Astrocyte of the cerebellum (primary cell): Measurements from ENCODE around the gene PPDPF.

Experiments
- DNase-seq: peaks from one replicate; pipeline ENCODE4 v3.0.0-alpha.2; 2011; ENCODE audit warnings: low read depth
- H3K4me3 ChIP-seq: 2 replicates; pipeline ENCODE4 v1.5.1; 2011; ENCODE audit warnings: mild to moderate bottlenecking, low read depth, low read length, moderate library complexity
- in situ Hi-C: cut with HindIII; loops from 2 replicates; pipeline ENCODE4 v1.10.0; 2017; ENCODE audit warnings: low sequenced_read_pairs
- TF ChIP-seq, protein P1 (sequence below): IDR thresholded peaks from 2 replicates; pipeline ENCODE4 v1.5.1; 2012; ENCODE audit warnings: low read length, low read depth, moderate library complexity, mild to moderate bottlenecking; ENCODE audit errors: missing control alignments

PPDPF gene

DNA sequence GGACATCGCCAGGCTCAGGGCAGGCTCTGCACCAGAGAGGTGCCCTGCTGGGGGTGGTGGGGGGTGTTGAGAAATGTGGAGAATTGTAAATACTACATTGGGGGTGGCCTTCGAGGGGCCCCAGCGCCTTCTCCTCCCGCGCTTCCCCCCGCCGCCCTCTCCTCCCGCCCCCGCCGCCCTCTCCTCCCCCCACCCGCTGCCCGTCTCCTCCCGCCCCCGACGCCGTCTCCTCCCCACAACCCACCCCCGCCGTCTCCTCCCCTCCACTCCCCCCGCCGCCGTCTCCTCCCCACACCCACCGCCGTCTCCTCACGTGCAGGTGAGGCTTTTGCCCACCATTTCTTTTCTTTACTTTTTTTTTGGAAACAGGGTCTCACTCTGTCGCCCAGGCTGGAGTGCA lies 28.5 kb downstream of the PPDPF start:
- TF ChIP-seq, protein P1, sequence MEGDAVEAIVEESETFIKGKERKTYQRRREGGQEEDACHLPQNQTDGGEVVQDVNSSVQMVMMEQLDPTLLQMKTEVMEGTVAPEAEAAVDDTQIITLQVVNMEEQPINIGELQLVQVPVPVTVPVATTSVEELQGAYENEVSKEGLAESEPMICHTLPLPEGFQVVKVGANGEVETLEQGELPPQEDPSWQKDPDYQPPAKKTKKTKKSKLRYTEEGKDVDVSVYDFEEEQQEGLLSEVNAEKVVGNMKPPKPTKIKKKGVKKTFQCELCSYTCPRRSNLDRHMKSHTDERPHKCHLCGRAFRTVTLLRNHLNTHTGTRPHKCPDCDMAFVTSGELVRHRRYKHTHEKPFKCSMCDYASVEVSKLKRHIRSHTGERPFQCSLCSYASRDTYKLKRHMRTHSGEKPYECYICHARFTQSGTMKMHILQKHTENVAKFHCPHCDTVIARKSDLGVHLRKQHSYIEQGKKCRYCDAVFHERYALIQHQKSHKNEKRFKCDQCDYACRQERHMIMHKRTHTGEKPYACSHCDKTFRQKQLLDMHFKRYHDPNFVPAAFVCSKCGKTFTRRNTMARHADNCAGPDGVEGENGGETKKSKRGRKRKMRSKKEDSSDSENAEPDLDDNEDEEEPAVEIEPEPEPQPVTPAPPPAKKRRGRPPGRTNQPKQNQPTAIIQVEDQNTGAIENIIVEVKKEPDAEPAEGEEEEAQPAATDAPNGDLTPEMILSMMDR: no peak
- in situ Hi-C loops: no loop called here
- no peak overlapping the region for H3K4me3 ChIP-seq
- DNase-seq: no peak

DNA sequence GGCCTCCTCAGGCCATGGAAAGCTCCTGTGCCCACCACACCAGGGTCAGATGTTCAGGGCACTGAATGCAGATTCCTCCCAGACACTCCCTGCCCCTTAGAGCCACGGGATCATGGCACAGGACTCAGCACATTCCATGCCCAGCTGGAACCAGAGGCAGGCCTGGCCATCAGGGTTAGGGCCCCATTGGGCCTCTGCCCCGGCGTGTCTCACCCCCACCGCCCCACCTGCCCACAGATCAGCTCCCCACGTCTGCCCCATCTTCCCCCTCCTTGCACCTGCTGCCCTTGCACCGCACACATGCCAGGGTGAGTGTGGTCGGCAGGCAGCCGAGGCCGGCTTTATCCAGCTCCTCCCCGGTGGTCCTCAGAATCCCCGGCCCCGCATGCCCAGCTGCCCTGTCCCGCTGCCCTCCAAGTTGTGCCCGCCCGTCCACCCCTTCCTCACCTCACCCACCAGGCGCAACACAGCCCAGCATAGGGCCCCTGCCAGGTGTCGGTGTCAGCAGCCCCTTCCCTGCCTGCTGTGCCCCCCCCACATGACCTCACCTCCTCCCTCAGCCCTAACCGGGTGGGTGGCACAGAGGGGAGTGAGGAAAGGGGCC lies 29.2 kb downstream of the PPDPF start:
- H3K4me3 ChIP-seq: no peak overlapping the region
- in situ Hi-C loops: no loop called here
- DNase-seq: no peak
- TF ChIP-seq, protein P1: no peak

DNA sequence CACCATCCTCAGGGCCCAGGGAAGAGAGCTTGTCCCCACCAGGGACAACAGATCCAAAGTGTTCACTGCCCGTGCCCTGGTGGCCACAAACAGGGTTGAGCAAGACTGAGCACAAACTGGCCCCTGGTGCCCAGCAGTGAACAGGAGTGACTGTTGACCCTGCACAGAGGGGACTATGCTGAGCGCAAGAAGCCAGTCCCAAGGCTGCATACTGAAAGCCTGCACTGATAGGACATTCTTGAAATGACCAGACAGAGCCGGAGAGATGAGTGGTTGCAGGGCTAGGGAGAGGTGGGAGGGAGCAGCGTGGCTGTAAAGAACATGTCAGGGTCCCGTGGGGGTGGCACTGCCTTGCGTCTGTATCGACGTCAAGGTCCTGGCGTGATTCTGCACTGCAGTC lies 30.5 kb downstream of the PPDPF start:
- no peak overlapping the region for H3K4me3 ChIP-seq
- in situ Hi-C loops: no loop called here
- DNase-seq: no peak
- TF ChIP-seq, protein P1: no peak

DNA sequence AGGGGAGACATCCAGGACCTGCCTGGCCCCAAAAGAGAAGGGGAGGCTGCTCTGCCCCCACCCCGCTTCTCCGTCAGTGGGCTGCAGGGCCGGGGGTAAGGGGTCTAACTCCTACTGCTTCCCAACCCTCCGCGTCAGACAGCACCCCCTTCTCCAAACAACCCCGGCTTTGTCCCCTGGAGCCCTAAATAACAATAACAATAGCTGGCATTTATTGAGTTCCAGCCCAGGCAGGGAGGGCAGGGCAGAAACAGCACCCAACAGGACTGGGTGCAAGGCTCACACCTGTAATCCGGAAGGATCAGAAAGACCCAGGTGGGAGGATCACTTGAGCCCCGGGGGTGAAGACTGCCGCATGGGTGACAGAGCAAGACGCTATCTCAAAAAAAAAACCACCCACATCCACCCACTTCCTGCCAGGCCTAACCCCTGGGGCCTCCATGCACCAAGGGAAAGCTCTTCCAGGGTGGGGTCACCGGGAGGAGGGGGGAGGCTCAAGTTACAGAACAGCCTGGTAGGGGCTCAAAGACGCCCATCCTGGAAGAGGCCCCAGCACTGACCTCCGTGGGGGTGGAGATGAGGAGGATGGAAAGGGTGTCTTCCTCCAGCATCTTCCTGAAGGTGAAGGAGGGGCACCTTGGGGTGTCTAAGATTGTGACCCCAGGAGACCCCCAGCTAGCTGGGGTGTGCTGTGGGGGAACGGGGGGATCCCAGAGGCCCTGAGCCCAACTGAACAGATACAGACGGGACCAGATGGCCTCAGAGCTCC lies 32.1 kb downstream of the PPDPF start:
- no peak overlapping the region for H3K4me3 ChIP-seq
- TF ChIP-seq, protein P1: no peak
- in situ Hi-C loops: no loop called here
- no peak for DNase-seq

DNA sequence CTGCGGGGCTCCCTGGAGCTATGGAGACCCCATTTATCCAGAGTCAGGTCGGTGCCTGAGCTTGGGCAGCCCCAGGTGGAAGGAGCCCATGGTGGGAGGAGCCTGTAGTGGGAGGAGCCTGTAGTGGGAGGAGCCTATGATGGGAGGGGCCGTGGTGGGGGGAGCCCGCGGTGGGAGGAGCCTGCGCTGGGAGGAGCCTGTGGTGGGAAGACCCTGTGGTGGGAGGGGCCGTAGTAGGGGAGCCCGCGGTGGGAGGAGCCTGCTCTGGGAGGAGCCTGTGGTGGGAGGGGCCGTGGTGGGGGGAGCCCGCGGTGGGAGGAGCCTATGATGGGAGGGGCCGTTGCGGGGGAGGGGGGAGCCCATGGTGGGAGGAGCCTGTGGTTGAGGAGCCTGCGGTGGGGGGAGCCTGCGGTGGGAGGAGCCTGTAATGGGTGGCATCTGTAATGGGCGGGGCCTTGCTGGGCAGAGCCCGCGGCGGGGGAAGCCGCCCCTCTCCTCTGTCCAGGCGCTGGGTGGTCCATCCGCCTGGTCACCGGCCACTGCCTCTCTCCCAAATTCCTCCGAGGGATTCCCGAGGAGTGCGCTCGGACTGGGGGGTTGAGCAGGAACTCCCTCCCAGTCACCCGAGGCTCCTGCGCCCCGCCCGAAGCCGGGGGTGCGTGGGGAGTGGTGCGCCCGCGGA lies 32.8 kb downstream of the PPDPF start:
- TF ChIP-seq, protein P1: no peak
- peak; percentile 36 for DNase-seq
- H3K4me3 ChIP-seq: peak overlapping the region; percentile 48
- in situ Hi-C loops: no loop called here

DNA sequence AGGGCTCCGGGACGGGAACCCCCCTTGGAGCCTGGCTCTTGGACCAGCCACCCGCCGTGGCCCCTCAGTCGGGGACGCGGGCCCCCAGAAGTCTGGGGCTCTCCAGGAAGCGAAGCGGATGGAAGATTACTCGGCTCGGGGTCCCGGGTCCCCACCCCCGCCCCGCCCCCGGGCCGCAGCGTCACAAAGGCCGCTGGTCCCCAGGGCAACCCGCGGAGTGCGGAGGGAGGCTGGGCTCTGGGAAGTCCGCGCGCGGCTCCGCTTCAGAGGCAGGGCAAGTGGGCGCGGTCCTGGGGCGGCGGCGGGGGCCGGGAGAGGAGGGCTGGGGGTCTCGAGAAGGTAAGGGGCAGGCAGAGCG lies 33.3 kb downstream of the PPDPF start, which contains the start of gene FNDC11:
TSS of gene FNDC11 (plus strand) at position 227 of the 358 bp plus-strand sequence. CDS start 1,505 bp downstream, outside the sequence.
- in situ Hi-C loops: no loop called here
- no peak for DNase-seq

More for the DNA sequence above, 33.3 kb downstream of the PPDPF start, which contains the start of gene FNDC11:
- TF ChIP-seq, protein P1: no peak
- peak within 1 kb of the TSS; percentile 48 for H3K4me3 ChIP-seq
